Progenitor cell of endocrine pancreas (in vitro differentiated cells): Measurements from ENCODE around the gene ZBTB34. TPM values are rescaled to one million over a fixed set of nuclear protein-coding genes. Genes with fewer than 3 reads are reported as not detected.

Experiments used
- DNase-seq: peaks from one replicate; pipeline ENCODE4 v3.0.0; 2021; ENCODE audit warnings: low spot score; ENCODE audit not compliant: unreplicated experiment
- H3K27ac Mint-ChIP-seq: 2 replicates; pipeline ENCODE4 v1.8.0; 2021; ENCODE audit warnings: mild to moderate bottlenecking, moderate library complexity, mixed read lengths
- H3K27me3 Mint-ChIP-seq: 2 replicates; pipeline ENCODE4 v1.8.0; 2021; ENCODE audit warnings: mixed read lengths
- H3K36me3 Mint-ChIP-seq: 2 replicates; pipeline ENCODE4 v1.8.0; 2022; ENCODE audit warnings: mixed read lengths; ENCODE audit not compliant: insufficient read depth
- H3K4me1 Mint-ChIP-seq: 2 replicates; pipeline ENCODE4 v1.8.0; 2021; ENCODE audit warnings: low read depth, mixed read lengths
- H3K4me3 Mint-ChIP-seq: 2 replicates; pipeline ENCODE4 v1.8.0; 2021; ENCODE audit warnings: low read depth, mild to moderate bottlenecking, moderate library complexity, mixed read lengths
- H3K9me3 Mint-ChIP-seq: 2 replicates; pipeline ENCODE4 v1.8.0; 2021; ENCODE audit warnings: low read depth, mixed read lengths
- CTCF ChIP-seq: fragments of 200-600 bp; sonication (generic); IDR thresholded peaks from one replicate; pipeline ENCODE4 v1.5.0; 2021; ENCODE audit warnings: antibody characterized with exemption, mild to moderate bottlenecking; ENCODE audit not compliant: unreplicated experiment
- total RNA-seq: library from RNA; stranded (reverse); gene quantifications from 2 replicates; pipeline ENCODE4 v1.2.1, GENCODE V29; 2021

ZBTB34 gene
- total RNA-seq, 1 donor from 2014 or later = 21.5 TPM

GRCh38 chr9:126877418-126877817 is 17.0 kb downstream of the ZBTB34 start:
- Mint-ChIP-seq H3K27ac (peak overlapping the region; percentile 9), H3K9me3 (no peaks in the 10 kb centered on the region), H3K4me3 (no peak overlapping the region), H3K27me3 (no peaks in the 10 kb centered on the region), H3K4me1 (peaks cover 8% of the 10 kb centered on the region), H3K36me3 (peaks cover 22% of the 10 kb centered on the region)
- TF ChIP-seq CTCF = no peak
- no peak for DNase-seq

GRCh38 chr9:126879288-126879687 is 18.8 kb downstream of the ZBTB34 start:
- Mint-ChIP-seq H3K4me1 (peaks cover 13% of the 10 kb centered on the region), H3K27ac (peak overlapping the region; percentile 31), H3K36me3 (peaks cover 22% of the 10 kb centered on the region), H3K27me3 (no peaks in the 10 kb centered on the region), H3K9me3 (no peaks in the 10 kb centered on the region), H3K4me3 (no peak overlapping the region)
- no peak for TF ChIP-seq CTCF
- no peak for DNase-seq

GRCh38 chr9:126880226-126880946 is 19.9 kb downstream of the ZBTB34 start:
- H3K4me1 Mint-ChIP-seq = peaks cover 18% of the 10 kb centered on the region
- no peak for TF ChIP-seq CTCF
- H3K36me3 Mint-ChIP-seq = peaks cover 21% of the 10 kb centered on the region
- DNase-seq = no peak
- no peaks in the 10 kb centered on the region for H3K9me3 Mint-ChIP-seq
- no peak overlapping the region for H3K27ac Mint-ChIP-seq
- H3K27me3 Mint-ChIP-seq = no peaks in the 10 kb centered on the region
- H3K4me3 Mint-ChIP-seq = no peak overlapping the region

- H3K27me3 Mint-ChIP-seq = no peaks in the 10 kb centered on the region
- H3K4me3 Mint-ChIP-seq = no peak overlapping the region
- no peaks in the 10 kb centered on the region for H3K9me3 Mint-ChIP-seq
- H3K27ac Mint-ChIP-seq = no peak overlapping the region
- peaks cover 21% of the 10 kb centered on the region for H3K4me1 Mint-ChIP-seq
- TF ChIP-seq CTCF = no peak
- peaks cover 21% of the 10 kb centered on the region for H3K36me3 Mint-ChIP-seq
- DNase-seq = no peak
These were observed 20.5 kb downstream of the ZBTB34 start for GRCh38 chr9:126880947-126881332.

GRCh38 chr9:126882746-126883145 is 22.3 kb downstream of the ZBTB34 start:
- DNase-seq = no peak
- Mint-ChIP-seq H3K36me3 (peaks cover 19% of the 10 kb centered on the region), H3K9me3 (no peaks in the 10 kb centered on the region), H3K4me3 (no peak overlapping the region), H3K27me3 (no peaks in the 10 kb centered on the region), H3K4me1 (peaks cover 21% of the 10 kb centered on the region), H3K27ac (no peak overlapping the region)
- TF ChIP-seq CTCF = no peak
